GM06990 (cell line): ENCODE data around the gene POLDIP2.

Source experiments
- DNase-seq: peaks from one replicate; pipeline ENCODE4 v3.0.0-alpha.2; 2011; ENCODE audit not compliant: insufficient read length; ENCODE audit errors: extremely low read depth
- H3K27me3 ChIP-seq: replicated peaks from 2 replicates; pipeline ENCODE4 v1.6.0; 2011; ENCODE audit warnings: low read length; ENCODE audit not compliant: control insufficient read depth, insufficient read depth
- H3K36me3 ChIP-seq: 2 replicates; pipeline ENCODE4 v1.5.1; 2011; ENCODE audit warnings: low read length; ENCODE audit not compliant: control insufficient read depth, insufficient read depth
- H3K4me3 ChIP-seq: replicated peaks from 2 replicates; pipeline ENCODE4 v1.5.1; 2011; ENCODE audit warnings: low read depth, mild to moderate bottlenecking, control low read depth, low read length
- TF ChIP-seq, protein P1 (sequence below): IDR thresholded peaks from 2 replicates; pipeline ENCODE4 v1.5.1; 2011; ENCODE audit warnings: low read length, control low read depth, mild to moderate bottlenecking, inconsistent platforms; ENCODE audit not compliant: insufficient read depth, poor library complexity, severe bottlenecking

The POLDIP2 gene, protein sequence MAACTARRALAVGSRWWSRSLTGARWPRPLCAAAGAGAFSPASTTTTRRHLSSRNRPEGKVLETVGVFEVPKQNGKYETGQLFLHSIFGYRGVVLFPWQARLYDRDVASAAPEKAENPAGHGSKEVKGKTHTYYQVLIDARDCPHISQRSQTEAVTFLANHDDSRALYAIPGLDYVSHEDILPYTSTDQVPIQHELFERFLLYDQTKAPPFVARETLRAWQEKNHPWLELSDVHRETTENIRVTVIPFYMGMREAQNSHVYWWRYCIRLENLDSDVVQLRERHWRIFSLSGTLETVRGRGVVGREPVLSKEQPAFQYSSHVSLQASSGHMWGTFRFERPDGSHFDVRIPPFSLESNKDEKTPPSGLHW

DNA sequence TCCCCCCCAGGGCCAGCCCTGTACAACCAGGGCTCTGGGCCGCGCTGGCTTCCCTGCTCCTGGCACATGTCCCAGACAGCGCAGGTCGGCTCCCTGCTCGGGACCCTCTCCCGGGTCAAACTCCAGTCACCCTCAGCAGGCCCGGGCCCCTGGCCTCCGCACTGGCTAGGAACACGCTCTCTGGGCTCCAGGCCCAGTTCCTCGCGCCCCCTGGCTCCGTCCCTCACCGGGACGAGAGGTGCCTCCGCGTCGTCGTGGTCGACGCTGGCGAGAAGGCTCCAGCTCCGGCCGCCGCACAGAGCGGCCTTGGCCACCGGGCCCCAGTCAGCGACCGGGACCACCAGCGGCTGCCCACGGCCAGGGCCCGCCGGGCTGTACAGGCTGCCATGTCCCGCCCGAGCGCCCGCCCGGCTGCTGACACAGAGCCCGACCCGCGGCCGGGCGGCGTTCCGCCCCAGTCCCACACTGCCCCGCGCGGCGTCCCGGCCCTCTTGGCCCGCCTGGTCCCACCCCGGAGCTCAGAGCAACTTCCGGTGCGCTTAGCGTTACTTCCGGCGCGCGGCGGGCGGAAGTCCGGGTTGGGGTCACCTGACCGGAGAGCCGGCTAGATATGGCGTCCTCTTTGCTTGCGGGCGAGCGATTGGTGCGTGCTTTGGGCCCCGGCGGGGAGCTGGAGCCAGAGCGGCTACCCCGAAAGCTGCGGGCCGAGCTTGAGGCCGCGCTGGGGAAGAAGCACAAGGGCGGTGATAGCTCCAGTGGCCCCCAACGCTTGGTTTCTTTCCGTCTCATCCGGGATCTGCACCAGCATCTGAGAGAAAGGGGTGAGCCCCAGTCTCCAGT is at the start of gene POLDIP2:
Gene POLDIP2 (minus strand): TSS at position 467 of the 840 bp plus-strand sequence. CDS start 79 bp downstream, at position 388.
- TF ChIP-seq, protein P1, sequence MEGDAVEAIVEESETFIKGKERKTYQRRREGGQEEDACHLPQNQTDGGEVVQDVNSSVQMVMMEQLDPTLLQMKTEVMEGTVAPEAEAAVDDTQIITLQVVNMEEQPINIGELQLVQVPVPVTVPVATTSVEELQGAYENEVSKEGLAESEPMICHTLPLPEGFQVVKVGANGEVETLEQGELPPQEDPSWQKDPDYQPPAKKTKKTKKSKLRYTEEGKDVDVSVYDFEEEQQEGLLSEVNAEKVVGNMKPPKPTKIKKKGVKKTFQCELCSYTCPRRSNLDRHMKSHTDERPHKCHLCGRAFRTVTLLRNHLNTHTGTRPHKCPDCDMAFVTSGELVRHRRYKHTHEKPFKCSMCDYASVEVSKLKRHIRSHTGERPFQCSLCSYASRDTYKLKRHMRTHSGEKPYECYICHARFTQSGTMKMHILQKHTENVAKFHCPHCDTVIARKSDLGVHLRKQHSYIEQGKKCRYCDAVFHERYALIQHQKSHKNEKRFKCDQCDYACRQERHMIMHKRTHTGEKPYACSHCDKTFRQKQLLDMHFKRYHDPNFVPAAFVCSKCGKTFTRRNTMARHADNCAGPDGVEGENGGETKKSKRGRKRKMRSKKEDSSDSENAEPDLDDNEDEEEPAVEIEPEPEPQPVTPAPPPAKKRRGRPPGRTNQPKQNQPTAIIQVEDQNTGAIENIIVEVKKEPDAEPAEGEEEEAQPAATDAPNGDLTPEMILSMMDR = no peak
- H3K36me3 ChIP-seq = peaks cover 33% of the 10 kb centered on the region
- no peaks in the 10 kb centered on the region for H3K27me3 ChIP-seq
- peak within 1 kb of the TSS; percentile 72 for H3K4me3 ChIP-seq
- DNase-seq = peak; percentile 94

DNA sequence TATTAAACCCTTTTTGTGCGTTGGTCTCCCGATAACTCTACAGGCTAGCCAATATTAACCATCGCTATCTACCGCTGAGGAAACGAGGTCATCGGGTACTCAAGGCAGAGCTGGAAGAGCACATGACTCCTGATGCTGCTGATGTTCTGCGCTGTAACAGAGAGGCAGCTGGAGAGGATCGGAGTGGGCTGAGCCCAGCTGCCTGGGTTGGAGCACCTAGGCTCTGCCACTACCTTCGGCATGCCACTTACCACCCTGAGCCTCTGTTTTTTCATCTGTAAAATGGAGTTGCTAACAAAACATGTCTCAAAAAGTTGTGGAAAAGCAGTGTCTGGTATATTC is 49.1 kb upstream of the POLDIP2 start:
- H3K4me3 ChIP-seq = peak overlapping the region; percentile 78
- no peaks in the 10 kb centered on the region for H3K27me3 ChIP-seq
- TF ChIP-seq, protein P1 = no peak
- H3K36me3 ChIP-seq = no peaks in the 10 kb centered on the region
- no peak for DNase-seq

DNA sequence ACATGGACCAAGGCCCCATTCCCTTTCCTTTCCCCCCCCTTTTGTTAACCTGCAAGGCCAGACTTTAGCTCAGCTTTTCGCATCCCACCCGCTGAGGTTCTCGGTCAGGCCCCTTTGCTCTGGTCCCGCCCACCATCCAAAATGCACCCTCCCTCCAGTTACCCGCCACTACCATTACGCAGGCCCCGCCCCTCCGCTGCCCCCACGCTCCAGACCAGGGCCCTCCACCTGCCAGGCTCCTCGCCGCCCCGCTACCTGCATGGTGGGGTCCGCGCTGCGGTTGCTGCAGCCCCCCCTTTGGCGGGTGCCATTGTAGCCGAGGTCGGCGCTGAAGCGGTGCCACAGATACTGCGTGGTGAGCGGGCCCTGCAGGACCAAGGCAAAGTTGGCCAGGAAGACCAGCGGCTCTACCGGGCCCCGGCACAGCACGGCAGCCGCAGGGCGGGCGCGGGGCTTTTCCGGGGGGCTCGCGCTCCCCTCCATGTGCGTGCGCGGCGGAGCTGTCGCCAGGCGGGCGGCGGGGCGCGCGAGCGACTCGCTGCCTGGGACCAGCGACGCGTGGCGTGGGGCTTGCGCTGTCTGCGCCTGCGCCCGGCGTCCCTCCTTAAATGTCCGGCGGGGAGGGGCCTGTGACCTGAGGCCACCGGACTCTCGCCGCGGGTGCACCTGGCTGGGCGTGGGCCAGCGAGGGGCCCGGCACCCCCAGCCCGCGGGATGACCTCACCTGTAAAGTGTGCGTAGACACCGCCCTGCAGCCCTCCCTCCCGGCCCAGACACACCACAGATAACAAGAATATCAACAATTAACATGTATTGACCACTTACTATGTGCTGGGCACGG is 48.5 kb upstream of the POLDIP2 start, which contains the start of gene SLC46A1:
Gene SLC46A1 (minus strand): TSS at position 581 of the 841 bp plus-strand sequence. CDS start 98 bp downstream, at position 483.
- peak; percentile 77 for DNase-seq
- TF ChIP-seq, protein P1 = no peak
- H3K4me3 ChIP-seq = peak within 1 kb of the TSS; percentile 78
- H3K27me3 ChIP-seq = no peaks in the 10 kb centered on the region
- H3K36me3 ChIP-seq = no peaks in the 10 kb centered on the region

DNA sequence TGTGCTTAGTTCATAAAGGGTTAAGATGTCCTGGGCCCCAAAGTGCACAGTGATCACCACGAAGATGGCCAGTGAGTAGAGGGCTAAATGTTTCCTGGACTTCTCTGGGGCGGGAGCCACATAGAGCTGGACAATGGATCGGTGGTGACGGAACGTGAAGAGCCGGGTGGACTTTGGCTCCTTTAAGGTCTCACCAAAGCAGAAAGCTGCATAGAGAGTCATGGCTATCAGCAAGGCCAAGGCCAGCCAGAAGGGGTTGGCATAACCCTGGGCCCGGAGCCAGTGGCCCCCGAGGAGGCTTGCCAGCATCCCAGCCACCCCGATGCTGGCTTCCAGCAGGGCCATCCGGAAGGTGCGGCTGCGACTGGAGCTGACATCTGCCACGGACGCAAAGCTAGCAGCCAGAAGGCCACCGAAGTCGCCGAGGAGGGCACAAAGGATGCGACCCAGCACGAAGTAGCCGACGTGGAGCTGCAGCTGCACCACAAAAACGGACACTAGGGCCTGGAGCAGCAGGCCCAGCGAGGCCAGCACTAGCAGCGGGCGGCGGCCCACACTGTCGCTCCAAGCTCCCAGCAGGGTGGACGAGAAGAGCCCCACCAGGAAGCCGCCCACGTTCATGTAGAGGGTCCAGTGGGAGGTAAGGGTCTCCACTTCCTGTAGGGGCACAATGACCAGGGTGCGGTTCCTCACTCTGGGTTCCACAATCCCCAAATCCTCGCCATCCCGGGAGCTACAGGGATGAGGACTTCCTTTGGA is 47.7 kb upstream of the POLDIP2 start:
- DNase-seq = no peak
- no peaks in the 10 kb centered on the region for H3K36me3 ChIP-seq
- H3K4me3 ChIP-seq = peak overlapping the region; percentile 78
- no peaks in the 10 kb centered on the region for H3K27me3 ChIP-seq
- TF ChIP-seq, protein P1 = no peak

DNA sequence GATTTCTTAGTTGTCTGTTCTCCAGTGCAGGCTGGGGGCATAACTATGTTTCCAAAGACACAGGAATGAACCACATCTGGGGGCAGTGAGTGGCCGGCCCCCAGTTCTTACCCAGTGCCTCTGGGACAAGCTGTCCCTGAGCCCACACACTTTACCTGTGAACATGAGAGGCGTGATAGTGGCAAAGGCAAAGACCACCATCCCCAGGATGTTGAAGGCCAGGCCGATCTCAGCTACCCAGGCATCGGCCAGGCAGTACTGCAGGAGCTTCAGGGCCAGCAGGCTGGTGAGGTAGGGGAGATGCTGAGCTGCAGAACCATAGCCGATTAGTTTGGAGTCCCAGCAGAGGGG is 47.1 kb upstream of the POLDIP2 start:
- no peaks in the 10 kb centered on the region for H3K27me3 ChIP-seq
- H3K36me3 ChIP-seq = no peaks in the 10 kb centered on the region
- TF ChIP-seq, protein P1 = no peak
- no peak for DNase-seq
- no peak overlapping the region for H3K4me3 ChIP-seq
